ENCODE data around the gene STX1A. TPM values are rescaled to one million over a fixed set of nuclear protein-coding genes. Genes with fewer than 3 reads are reported as not detected.

Gene STX1A
- 1 to 10 TPM; 4.1 to 6.0 (median 5.0) TPM for total RNA-seq

- peak; percentile 76 for DNase-seq
- Histone ChIP-seq H3K36me3 (no peaks in the 10 kb centered on the region), H3K9me3 (no peaks in the 10 kb centered on the region), H3K4me3 (peak within 1 kb of the TSS; percentile 75 to 94 (median 90)), H3K4me1 (peaks cover 21 to 61% (median 47%) of the 10 kb centered on the region in 4 donors), H3K27me3 (peaks cover 9% of the 10 kb centered on the region), H3K27ac (peak within 1 kb of the TSS; percentile 68 to 77 (median 76))
- in situ Hi-C loops (cut with MboI; ENCODE audit: low pct_ligation_motif_present in 1 of 4, low pct_unique_long_range_greater_than_20kb in 1 of 4, low sequenced_read_pairs in 3 of 4) = loop anchor here in 1 of 4 donors (10.0 kb wide), 1 partner anchor 104 kb away; no protein-coding TSS in a partner anchor
- TF ChIP-seq POLR2A (IDR thresholded peaks at IDR 0.05) (no peak), POLR2AphosphoS5 (IDR thresholded peaks at IDR 0.05) (no peak), CTCF (IDR thresholded peaks at IDR 0.05) (no peak), EP300 (IDR thresholded peaks at IDR 0.05; ENCODE audit: low read depth) (no peak)
- 1% methylated on average over 36 of the region's 96 CpGs; no CpG with 5 or more reads in 1 of the 2 donors for WGBS, 2 donors (ENCODE audit: low coverage in 1 of 2)
- intact Hi-C loops (cut with DNase I; ENCODE audit: low total_unique reads) = no loop called here
These were observed at the start of gene STX1A for GRCh38 chr7:73718905-73719805. TSS of gene STX1A (minus strand) at chr7:73719669. CDS start at chr7:73719631, 38 bp downstream.

- Histone ChIP-seq H3K27me3 (peaks cover 41% of the 10 kb centered on the region), H3K9me3 (no peaks in the 10 kb centered on the region), H3K4me1 (peaks cover 0 to 29% (median 24%) of the 10 kb centered on the region in 4 donors), H3K36me3 (peaks cover 0 to 3% (median 0%) of the 10 kb centered on the region in 4 donors), H3K4me3 (peak overlapping the region; percentile 24 to 58 (median 56)), H3K27ac (peak overlapping the region; percentile 87 to 91 (median 88))
- TF ChIP-seq CTCF (IDR thresholded peaks at IDR 0.05) (no peak), POLR2A (IDR thresholded peaks at IDR 0.05) (no peak), EP300 (IDR thresholded peaks at IDR 0.05; ENCODE audit: low read depth) (no peak), POLR2AphosphoS5 (IDR thresholded peaks at IDR 0.05) (peak in 1 of 3 donors; percentile 67)
- no peak for DNase-seq
- in situ Hi-C loops (cut with MboI; ENCODE audit: low pct_ligation_motif_present in 1 of 4, low pct_unique_long_range_greater_than_20kb in 1 of 4, low sequenced_read_pairs in 3 of 4) = no loop called here
- intact Hi-C loops (cut with DNase I; ENCODE audit: low total_unique reads) = no loop called here
- WGBS, 2 donors (ENCODE audit: low coverage in 1 of 2) = 24 to 33% methylated on average over 5 to 52 of the region's 53 CpGs
These were observed 49.4 kb upstream of the STX1A start for GRCh38 chr7:73768641-73769480.

DNA sequence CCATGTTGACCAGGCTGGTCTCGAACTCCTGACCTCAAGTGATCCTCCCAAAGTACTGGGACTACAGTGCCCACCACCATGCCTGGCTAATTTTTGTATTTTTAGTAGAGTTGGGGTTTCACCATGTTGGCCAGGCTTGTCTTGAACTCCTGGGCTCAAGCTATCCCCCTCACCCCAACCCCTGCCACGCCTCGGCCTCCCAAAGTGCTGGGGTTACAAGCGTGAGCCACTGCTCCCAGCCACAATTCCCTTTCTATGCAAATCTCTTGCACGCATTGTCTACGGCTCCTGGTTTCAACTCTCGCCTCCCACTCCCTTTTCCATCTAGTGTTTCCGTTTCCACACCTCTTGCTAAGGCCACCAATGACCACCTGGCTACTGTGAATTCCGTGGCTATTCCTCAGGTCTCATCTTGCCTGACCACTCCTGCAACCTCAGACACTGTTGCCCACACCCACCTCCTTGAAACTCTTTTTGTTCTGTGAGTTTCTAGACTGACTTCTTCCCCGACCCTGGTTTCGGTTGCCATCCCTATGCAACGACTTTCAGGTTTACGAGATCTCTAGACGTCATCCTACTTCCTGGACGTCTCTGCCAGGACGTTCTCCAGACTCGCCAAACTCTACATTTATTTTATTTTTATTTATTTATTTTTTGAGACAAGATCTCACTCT lies 47.2 kb upstream of the STX1A start:
- intact Hi-C loops (cut with DNase I; ENCODE audit: low total_unique reads) = no loop called here
- H3K27ac ChIP-seq = peak overlapping the region; percentile 87 to 91 (median 88)
- 45% methylated on average over 13 to 17 of the region's 17 CpGs for WGBS, 2 donors (ENCODE audit: low coverage in 1 of 2)
- in situ Hi-C loops (cut with MboI; ENCODE audit: low pct_ligation_motif_present in 1 of 4, low pct_unique_long_range_greater_than_20kb in 1 of 4, low sequenced_read_pairs in 3 of 4) = no loop called here
- peak; percentile 55 for DNase-seq
- H3K4me1 ChIP-seq = peaks cover 0 to 20% (median 11%) of the 10 kb centered on the region in 4 donors
- peaks cover 0 to 3% (median 0%) of the 10 kb centered on the region in 4 donors for H3K36me3 ChIP-seq
- H3K9me3 ChIP-seq = no peaks in the 10 kb centered on the region
- TF ChIP-seq POLR2A (IDR thresholded peaks at IDR 0.05) (peak; percentile 23), EP300 (IDR thresholded peaks at IDR 0.05; ENCODE audit: low read depth) (no peak), POLR2AphosphoS5 (IDR thresholded peaks at IDR 0.05) (peak in 2 of 3 donors; percentile 30 to 54)
- H3K4me3 ChIP-seq = peak overlapping the region in 1 of 4 donors; percentile 54
- peaks cover 34% of the 10 kb centered on the region for H3K27me3 ChIP-seq

- Histone ChIP-seq H3K27ac (no peak overlapping the region), H3K9me3 (no peaks in the 10 kb centered on the region), H3K4me1 (peaks cover 0 to 30% (median 17%) of the 10 kb centered on the region in 4 donors), H3K36me3 (no peaks in the 10 kb centered on the region), H3K27me3 (no peaks in the 10 kb centered on the region), H3K4me3 (no peak overlapping the region)
- DNase-seq = no peak
- WGBS, 2 donors (ENCODE audit: low coverage in 1 of 2) = 68 to 83% methylated on average over 1 of the region's 1 CpG
- TF ChIP-seq EP300 (IDR thresholded peaks at IDR 0.05; ENCODE audit: low read depth) (no peak), POLR2A (IDR thresholded peaks at IDR 0.05) (no peak), POLR2AphosphoS5 (IDR thresholded peaks at IDR 0.05) (no peak), CTCF (IDR thresholded peaks at IDR 0.05) (no peak)
- intact Hi-C loops (cut with DNase I; ENCODE audit: low total_unique reads) (no loop called here), in situ Hi-C loops (cut with MboI; ENCODE audit: low pct_ligation_motif_present in 1 of 4, low pct_unique_long_range_greater_than_20kb in 1 of 4, low sequenced_read_pairs in 3 of 4) (no loop called here)
These were observed 43.2 kb upstream of the STX1A start for GRCh38 chr7:73762659-73762999.
